ENCODE data around the gene MIPOL1. TPM values are rescaled to one million over a fixed set of nuclear protein-coding genes. Genes with fewer than 3 reads are reported as not detected.

The MIPOL1 gene
- total and polyA plus RNA-seq, 2 experiments from 2014 or later = 16.6 to 24.8 TPM

GRCh38 chr14:37594238-37594970 is 396.7 kb downstream of the MIPOL1 start (continued):
- no peak for TF ChIP-seq ZNF462 (CRISPR knock-in tag; IDR thresholded peaks at IDR 0.05)

- peaks cover 30% of the 10 kb centered on the region for H3F3A ChIP-seq (replicated peaks; ENCODE audit: low read depth)
- H2AFZ ChIP-seq = peak within 1 kb of the TSS; percentile 47
- H3K9me2 ChIP-seq (ENCODE audit: insufficient read depth) = no peaks in the 10 kb centered on the region
- Mint-ChIP-seq H3K9me3 (no peaks in the 10 kb centered on the region; the same call in 2 of the 3 replicates), H3K4me3 (peak within 1 kb of the TSS; percentile 76), H3K27ac (no peak within 1 kb of the TSS), H3K36me3 (ENCODE audit: low read depth) (no peaks in the 10 kb centered on the region; the same call in 2 of the 3 replicates), H3K27me3 (ENCODE audit: insufficient read depth, low read depth, poor library complexity) (peaks cover 90% of the 10 kb centered on the region), H3K4me1 (peaks cover 52% of the 10 kb centered on the region)
- H3K27ac ChIP-seq (ENCODE audit: low read depth) = no peak within 1 kb of the TSS
- peaks cover 30% of the 10 kb centered on the region for H4K20me1 ChIP-seq (replicated peaks; ENCODE audit: insufficient read depth)
- peaks cover 99% of the 10 kb centered on the region for H3K27me3 ChIP-seq (ENCODE audit: insufficient read depth)
- H3K4me2 ChIP-seq = peak within 1 kb of the TSS; percentile 90
- ATAC-seq = peak; percentile 1; the same call in 2 of the 3 replicates
- H3K4me3 ChIP-seq = peak within 1 kb of the TSS; percentile 61
- DNase-seq (ENCODE audit: low spot score) = peak; percentile 79
- H3K36me3 ChIP-seq (ENCODE audit: insufficient read depth) = no peaks in the 10 kb centered on the region
- TF ChIP-seq EZH2phosphoT487 (IDR thresholded peaks at IDR 0.05; ENCODE audit: unreplicated experiment) (no peak), NANOG (IDR thresholded peaks at IDR 0.05; ENCODE audit: borderline replicate concordance) (no peak), POLR2AphosphoS5 (IDR thresholded peaks at IDR 0.05; ENCODE audit: low read depth) (no peak)
- H3K4me1 ChIP-seq (ENCODE audit: insufficient read depth) = peaks cover 50% of the 10 kb centered on the region
- H3K79me2 ChIP-seq (replicated peaks; ENCODE audit: insufficient read depth) = no peaks in the 10 kb centered on the region
Measured at GRCh38 chr14:37594971-37595808, 397.5 kb downstream of the MIPOL1 start, which contains the start of the genes FOXA1 and TTC6. TSS of gene FOXA1 (minus strand) at chr14:37595249. CDS start at chr14:37594972, 277 bp downstream. TSS of gene TTC6 (plus strand) at chr14:37595629. CDS start at chr14:37622065, 26,436 bp downstream.

Data from GM23338 (cell line).